ENCODE results near the gene ELF4. TPM values are rescaled to one million over a fixed set of nuclear protein-coding genes. Genes with fewer than 3 reads are reported as not detected.

Gene ELF4
- total and polyA plus RNA-seq, 9 of the 15 experiments (the other 6 are each of a cell fraction or from before 2014, with no cell fraction given): 5.9 to 55.8 (median 25.2) TPM

DNA sequence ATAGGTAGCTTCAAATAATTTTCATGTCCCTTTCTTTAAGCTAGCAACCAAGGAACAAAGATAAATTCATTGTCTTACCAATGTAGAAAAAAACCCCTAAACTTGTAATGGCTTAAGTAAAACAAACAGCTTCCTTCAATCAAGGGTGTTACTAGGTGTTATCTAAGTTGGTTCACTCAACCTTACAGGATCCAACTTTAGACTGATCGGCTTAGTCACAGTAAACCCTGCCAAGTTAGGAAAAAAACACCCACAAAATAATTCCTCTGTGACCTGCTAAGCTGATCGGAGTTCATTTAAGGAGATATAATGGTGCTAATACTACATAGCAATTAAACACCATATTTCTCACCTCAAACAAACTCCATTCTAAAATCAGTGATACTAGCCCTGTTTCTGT is 45.3 kb upstream of the ELF4 start:
- POLR2A ChIA-PET: interaction anchor here (0.6 to 2.0 kb wide), 5 partner anchors 9 to 25 kb away, joined by 3 to 7 read pairs (median 4); partner anchors contain the start of gene AIFM1
- H3K27ac ChIP-seq (ENCODE audit: extremely low read depth, low read depth, low read length): no peak overlapping the region
- H3K36me3 ChIP-seq (ENCODE audit: control insufficient read depth, insufficient read depth, low read length): peaks cover 42% of the 10 kb centered on the region
- H3K9me1 ChIP-seq (ENCODE audit: control insufficient read depth, insufficient read depth, low read length): no peaks in the 10 kb centered on the region
- FAIRE-seq (no peak), ATAC-seq (no peak), DNase-seq (ENCODE audit: extremely low read depth in 1 of 4, low spot score in 3 of 4) (no peak)
- intact Hi-C loops (cut with micrococcal nuclease) (no loop called here), in situ Hi-C loops (cut with MboI) (no loop called here)
- H3K4me2 ChIP-seq (ENCODE audit: insufficient read depth, low read length): no peak overlapping the region
- CTCF ChIA-PET (ENCODE audit: low intra/inter-chr PET ratio): no interaction called here
- no peaks in the 10 kb centered on the region for H3K9me3 ChIP-seq (replicated peaks; ENCODE audit: control insufficient read depth, insufficient read depth, low read depth, low read length)
- H3K79me2 ChIP-seq (ENCODE audit: control insufficient read depth, insufficient read depth, low read length): peaks cover 4% of the 10 kb centered on the region; the same call in 1 of the 3 replicates
- no peak overlapping the region for H3K4me3 ChIP-seq
- no TSS peak for BruUV-seq (replicated peaks)
- no peaks in the 10 kb centered on the region for H3K27me3 ChIP-seq (ENCODE audit: control insufficient read depth in 2 of 2, insufficient read depth in 2 of 2, low read length in 2 of 2)
- 65% methylated on average over 2 of the region's 2 CpGs for WGBS (ENCODE audit: insufficient coverage, low coverage, missing lambda C conversion rate)
- H4K20me1 ChIP-seq (replicated peaks; ENCODE audit: control insufficient read depth, insufficient read depth, low read length): no peaks in the 10 kb centered on the region
- TF ChIP-seq ZNF143 (CRISPR knock-in tag; IDR thresholded peaks at IDR 0.05) (no peak), HMBOX1 (IDR thresholded peaks at IDR 0.05) (peak; percentile 49; the same call in 1 of the 2 replicates)
- no peak overlapping the region for H3K9ac ChIP-seq (ENCODE audit: insufficient read depth in 1 of 2, low read depth in 2 of 2, low read length in 2 of 2)
- no peak overlapping the region for H2AFZ ChIP-seq (ENCODE audit: low read depth, low read length)
- H3K4me1 ChIP-seq (replicated peaks in 1 of 2; ENCODE audit: control insufficient read depth in 2 of 2, insufficient read depth in 2 of 2, low read length in 2 of 2): no peaks in the 10 kb centered on the region

GRCh38 chrX:130147631-130148030 is 37.3 kb upstream of the ELF4 start:
- no peaks in the 10 kb centered on the region for H3K4me1 ChIP-seq (replicated peaks in 1 of 2; ENCODE audit: control insufficient read depth in 2 of 2, insufficient read depth in 2 of 2, low read length in 2 of 2)
- H3K9ac ChIP-seq (ENCODE audit: insufficient read depth in 1 of 2, low read depth in 2 of 2, low read length in 2 of 2): no peak overlapping the region
- in situ Hi-C loops (cut with MboI): no loop called here
- no peaks in the 10 kb centered on the region for H3K79me2 ChIP-seq (ENCODE audit: control insufficient read depth, insufficient read depth, low read length)
- no TSS peak for BruUV-seq (replicated peaks)
- DNase-seq (ENCODE audit: extremely low read depth in 1 of 4, low spot score in 3 of 4) (no peak), ATAC-seq (no peak), FAIRE-seq (no peak)
- TF ChIP-seq NFE2 (IDR thresholded peaks at IDR 0.05; ENCODE audit: low read depth): 0 out of 2 replicates have a peak, but pooled peaks have one; percentile 11
- TF ChIP-seq SIRT6 (IDR thresholded peaks at IDR 0.05; ENCODE audit: low read depth, low read length): no peak
- TF ChIP-seq HMG20A (CRISPR knock-in tag; conservative IDR thresholded peaks at IDR 0.05): no peak
- H3K9me3 ChIP-seq (replicated peaks; ENCODE audit: control insufficient read depth, insufficient read depth, low read depth, low read length): no peaks in the 10 kb centered on the region
- H2AFZ ChIP-seq (ENCODE audit: low read depth, low read length): no peak overlapping the region
- no peaks in the 10 kb centered on the region for H3K9me1 ChIP-seq (ENCODE audit: control insufficient read depth, insufficient read depth, low read length)
- ChIA-PET POLR2A (interaction anchor here (0.5 to 2.5 kb wide), 6 partner anchors 9 to 26 kb away, joined by 3 to 7 read pairs (median 6); partner anchors contain the start of gene AIFM1), CTCF (ENCODE audit: low intra/inter-chr PET ratio) (no interaction called here)
- intact Hi-C loops (cut with micrococcal nuclease): no loop called here
- peaks cover 55% of the 10 kb centered on the region for H3K36me3 ChIP-seq (ENCODE audit: control insufficient read depth, insufficient read depth, low read length)
- no peaks in the 10 kb centered on the region for H3K27me3 ChIP-seq (ENCODE audit: control insufficient read depth in 2 of 2, insufficient read depth in 2 of 2, low read length in 2 of 2)
- H4K20me1 ChIP-seq (replicated peaks; ENCODE audit: control insufficient read depth, insufficient read depth, low read length): no peaks in the 10 kb centered on the region
- H3K4me3 ChIP-seq: no peak overlapping the region
- no peak overlapping the region for H3K4me2 ChIP-seq (ENCODE audit: insufficient read depth, low read length)
- 77% methylated on average over 5 of the region's 5 CpGs for WGBS (ENCODE audit: insufficient coverage, low coverage, missing lambda C conversion rate)
- H3K27ac ChIP-seq (ENCODE audit: extremely low read depth, low read depth, low read length): no peak overlapping the region

Data from K562 (cell line).